Medulla oblongata (tissue), 1 donor: ENCODE data around the gene MCTS1.
"Not testable (repeated sequence)": the region's sequence is repeated elsewhere in the genome, so short reads cannot be mapped to it uniquely, and the experiment has no call there.

Experiments used
- DNase-seq: peaks from one replicate; pipeline ENCODE4 v3.0.0-alpha.2; 2015; ENCODE audit errors: extremely low spot score

Gene MCTS1, protein sequence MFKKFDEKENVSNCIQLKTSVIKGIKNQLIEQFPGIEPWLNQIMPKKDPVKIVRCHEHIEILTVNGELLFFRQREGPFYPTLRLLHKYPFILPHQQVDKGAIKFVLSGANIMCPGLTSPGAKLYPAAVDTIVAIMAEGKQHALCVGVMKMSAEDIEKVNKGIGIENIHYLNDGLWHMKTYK

DNA sequence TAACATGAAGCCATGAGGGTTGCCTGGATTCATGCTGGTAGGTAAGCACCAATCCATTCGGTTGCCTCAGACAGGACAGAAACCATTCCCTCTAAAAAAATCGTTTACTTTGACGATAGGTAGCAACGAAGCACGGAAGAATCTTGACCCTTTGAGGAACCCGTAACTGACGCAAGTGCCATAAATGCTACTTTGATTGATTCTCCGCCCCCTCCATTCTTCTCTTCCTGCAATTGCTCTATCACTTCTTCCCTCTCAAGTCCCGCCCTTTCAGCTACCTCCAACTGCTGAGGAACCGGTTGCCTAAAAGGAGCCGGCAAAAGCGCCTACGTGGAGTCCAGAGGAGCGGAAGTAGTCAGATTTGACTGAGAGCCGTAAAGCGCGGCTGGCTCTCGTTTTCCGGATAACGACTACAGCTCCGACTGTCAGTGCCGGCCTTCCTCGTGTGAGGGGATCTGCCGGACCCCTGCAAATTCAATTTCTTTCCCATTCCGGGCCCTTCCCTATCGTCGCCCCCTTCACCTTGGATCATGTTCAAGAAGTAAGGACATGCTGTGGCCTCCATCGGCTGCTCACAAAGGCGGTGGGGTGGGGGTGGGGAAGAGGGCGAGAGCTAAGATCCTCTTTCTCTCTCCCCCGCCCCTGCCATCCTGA is at the start of gene MCTS1:
TSS of gene MCTS1 (plus strand) at position 395 of the 654 bp plus-strand sequence. CDS start at position 531, 136 bp downstream.
- DNase-seq, result peak; percentile 82

DNA sequence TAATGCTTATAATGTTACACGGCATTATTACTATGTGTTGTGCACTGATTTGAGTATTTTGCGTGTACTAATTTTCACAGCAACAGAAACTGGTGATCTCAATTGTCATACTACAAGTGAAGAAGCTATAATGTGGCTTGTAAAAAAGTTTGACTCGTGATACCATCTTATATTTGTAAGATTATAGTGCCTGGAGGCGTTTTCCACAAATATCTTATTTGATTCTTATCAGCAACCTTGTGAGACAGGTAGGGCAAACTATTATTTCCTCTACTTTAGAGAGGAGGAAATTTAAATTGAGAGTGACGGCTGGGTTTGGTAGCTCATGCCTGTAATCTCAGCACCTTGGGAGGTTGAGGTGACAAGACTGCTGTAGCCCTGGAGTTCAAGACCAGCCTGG is 47.6 kb upstream of the MCTS1 start:
- DNase-seq, result no peak

DNA sequence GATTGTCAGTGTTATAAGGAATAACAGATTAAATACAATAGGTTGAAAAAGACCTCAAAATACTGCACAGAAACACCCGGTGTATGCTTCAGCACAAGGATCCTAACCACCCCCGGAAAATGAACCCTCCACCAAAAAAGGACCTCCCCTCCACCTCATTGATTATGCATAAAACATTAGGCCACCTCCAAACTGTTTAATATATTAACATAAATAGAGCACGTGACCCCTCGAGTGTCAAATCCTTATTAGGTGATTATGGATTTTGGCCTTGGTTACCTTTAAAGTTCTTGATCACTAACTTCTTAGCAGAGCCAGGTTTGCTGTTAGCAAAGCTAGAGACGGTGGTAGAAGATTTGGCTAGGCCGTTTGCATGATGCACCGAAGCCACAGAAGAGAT is 44.1 kb upstream of the MCTS1 start:
- DNase-seq, result no peak

DNA sequence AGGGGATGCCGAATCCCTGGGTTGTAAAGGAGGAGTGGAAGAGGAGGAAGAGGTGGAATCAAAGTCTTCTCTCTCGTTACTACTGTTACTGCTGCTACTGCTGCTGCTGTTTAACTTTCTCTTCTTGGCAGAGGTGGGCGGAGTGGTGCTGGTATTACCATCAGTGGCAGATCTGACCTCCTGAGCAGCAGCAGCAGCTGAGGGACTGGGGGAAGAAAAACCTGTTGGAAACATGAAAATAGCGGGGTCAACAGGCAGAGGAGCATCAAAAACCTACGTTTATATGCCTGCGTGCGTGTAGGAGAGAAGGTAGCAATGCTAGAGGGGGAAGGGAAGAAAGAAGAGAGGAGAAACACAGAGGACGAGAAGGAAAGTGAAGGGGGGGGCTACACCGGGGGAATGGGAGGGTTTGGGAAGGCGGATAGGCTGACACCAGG is 43.5 kb upstream of the MCTS1 start:
- DNase-seq, result no peak

DNA sequence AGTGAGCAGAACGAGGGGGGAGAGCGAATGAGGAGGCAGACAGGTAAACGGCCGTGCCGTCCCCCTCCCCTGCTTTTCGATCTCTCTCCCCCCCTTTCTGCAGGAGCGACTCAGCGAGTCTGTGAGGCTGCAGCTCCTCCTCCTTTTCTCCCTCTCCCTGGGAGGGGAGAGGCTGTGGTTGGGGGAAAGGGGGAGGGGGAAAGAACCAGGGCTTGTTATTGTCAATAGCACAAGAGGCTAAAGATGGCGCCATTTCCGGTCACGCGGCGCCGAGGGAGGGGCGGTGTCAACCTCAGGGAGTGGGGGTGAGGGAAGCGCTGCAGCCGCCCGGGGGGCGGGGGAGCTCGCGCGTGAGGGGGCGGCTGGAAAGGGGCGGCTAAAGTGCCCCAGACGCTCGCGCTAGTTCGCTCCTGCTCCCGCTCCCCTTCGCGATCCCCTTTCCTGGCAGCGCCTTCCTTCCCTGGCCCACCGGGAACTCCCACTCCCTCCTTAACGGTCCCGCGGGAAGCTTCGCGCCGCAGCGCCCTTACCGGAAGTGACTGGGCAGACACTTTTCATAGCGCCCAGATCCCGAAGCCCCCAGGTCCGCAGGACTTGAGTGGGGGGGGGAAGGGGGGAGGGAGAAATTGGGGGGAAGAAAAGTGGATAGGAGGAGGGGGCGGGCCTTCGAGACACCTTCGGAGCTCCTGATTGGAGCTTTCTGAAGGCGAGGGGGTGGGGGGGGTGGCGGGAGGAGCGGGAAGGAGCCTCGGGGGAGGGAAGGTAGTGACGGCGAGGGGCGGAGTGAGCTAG is 42.9 kb upstream of the MCTS1 start, which contains the start of gene CUL4B:
TSS of gene CUL4B (minus strand) at position 121 of the 792 bp plus-strand sequence. CDS start 324 bp downstream, outside the sequence.
- DNase-seq, result peak; percentile 95

DNA sequence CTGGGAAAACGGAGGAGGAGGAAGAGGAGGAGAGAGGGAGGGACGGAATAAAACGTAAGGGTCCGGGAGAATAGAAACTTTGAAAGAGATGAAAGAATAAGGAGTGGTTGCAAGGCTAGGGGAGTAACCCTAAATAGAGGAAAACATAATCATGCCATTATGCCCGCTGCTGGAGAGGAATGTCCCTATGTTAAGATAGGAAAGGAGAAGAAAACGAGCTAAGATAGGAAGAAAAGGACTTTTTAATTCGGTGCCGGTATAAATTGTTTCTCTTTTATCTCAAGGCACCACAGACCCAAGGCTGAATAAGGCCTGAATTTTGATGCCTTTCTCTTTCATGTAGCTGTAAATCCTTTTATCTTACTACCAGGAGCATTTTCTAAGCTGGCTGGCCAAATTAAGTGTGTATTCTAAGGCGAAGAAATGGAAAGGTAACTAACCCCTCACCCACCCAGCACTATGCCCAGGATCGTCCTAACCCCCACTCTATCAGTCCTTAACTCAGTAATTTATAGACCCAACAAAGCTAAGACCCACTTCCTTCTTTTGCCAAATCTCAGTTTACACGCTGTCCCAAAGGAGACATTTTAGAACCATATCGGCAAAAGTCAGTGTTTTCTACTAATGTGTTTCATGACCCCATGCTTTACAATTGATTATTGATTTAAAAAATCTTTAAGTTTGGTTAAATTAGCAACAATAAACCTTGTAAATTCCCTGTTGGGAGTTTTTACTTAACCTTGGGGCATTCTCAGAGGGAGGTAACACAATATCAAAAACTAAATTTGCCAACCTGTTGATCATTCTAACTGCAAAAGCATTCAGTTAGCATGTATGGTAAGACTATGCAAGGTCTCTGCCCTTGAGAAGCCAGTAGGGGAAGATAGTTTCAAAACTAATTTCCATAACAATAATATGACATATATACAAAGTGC is 42.0 kb upstream of the MCTS1 start:
- DNase-seq, result no peak

DNA sequence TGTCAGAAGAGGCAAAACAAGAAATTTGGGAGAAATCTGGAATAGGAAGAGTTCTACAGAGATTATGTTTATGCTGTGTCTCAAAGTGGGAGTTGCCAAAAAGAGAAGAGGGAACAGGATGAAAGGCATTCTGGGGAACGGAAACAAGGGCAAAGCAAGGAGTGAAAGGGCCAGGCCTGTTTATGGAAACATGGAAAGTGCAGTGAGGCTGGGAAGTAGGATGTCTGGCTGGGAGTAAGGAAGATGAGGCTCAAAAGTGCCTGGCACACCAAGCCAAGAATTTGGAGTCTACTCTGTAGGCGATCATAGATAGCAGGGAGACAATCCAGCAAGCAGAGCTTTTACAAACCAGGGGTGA is 41.4 kb upstream of the MCTS1 start:
- peak; percentile 2 for DNase-seq

DNA sequence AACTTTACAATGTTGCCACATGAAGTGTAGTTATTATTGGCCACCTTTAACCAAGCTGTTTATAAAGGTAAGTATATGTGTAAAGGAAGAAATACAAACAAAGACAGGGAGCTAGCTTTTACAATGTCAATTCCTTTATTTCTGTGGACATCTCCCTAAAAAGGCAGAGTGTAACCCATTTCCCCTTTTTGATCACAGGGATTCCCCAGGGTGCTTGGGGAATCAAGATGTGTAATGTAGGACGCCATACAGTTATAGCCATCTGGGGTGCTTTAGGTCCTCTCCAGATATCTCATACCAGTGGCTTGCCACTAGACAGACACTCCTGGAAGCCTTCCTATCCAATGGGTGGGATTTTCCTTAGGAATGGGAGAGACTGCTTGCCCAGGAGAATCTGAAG is 39.0 kb upstream of the MCTS1 start:
- no peak for DNase-seq

DNA sequence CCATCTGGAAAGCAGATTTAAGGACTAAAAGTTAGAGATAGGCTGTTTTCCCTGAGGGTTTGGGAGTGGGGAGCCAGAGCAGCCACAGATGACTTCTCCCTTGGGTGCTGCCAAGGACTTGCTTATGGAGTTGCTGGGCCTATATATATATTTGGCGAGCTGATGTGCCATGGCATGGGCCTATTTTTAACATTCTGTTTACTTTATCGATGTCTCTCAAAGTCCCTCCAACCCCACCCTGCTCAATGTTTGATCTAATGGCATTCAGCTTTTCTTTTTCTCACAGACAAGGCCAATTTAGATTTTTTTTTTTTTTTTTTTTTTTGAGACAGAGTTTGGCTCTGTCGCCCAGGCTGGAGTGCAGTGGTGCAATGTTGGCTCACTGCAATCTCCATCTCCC is 37.1 kb upstream of the MCTS1 start:
- DNase-seq, result no peak

DNA sequence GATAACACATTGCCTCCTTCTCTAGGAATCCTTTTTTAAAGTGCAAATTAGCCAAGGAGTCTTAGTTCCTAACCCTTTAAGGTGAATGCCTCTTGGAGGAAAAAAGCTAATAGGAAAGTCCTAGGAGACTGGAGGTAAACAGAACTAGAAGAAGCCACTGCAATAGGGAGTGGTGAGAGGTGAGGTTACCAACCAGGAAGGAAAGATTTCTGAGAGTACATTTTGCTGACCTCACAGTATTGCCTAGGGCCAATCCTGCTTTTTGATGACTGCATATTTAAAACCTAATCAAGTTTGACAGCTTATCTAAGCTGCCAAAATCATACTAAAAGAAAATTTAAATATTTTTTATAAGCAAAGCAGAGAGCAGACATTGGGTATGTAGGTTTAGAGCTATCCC is 35.9 kb upstream of the MCTS1 start:
- DNase-seq, result no peak

DNA sequence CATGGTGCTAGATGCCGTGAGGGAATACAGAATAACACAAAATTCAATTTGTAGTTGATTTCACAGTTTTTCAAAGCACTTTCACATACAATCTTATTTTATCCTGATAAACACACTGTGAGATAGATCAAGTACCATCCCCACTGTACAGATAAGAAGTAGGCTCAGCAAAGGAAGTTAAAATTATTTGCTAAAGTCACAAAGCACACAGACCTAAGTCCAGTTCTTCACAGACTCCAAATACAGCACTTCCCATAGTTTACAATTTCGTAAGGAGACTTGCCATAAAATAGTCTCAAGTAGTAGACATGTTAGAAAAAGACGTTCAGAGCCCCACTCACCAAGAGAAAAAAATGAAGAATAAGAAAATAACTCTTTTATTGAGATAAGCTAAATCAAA is 35.3 kb upstream of the MCTS1 start:
- no peak for DNase-seq

DNA sequence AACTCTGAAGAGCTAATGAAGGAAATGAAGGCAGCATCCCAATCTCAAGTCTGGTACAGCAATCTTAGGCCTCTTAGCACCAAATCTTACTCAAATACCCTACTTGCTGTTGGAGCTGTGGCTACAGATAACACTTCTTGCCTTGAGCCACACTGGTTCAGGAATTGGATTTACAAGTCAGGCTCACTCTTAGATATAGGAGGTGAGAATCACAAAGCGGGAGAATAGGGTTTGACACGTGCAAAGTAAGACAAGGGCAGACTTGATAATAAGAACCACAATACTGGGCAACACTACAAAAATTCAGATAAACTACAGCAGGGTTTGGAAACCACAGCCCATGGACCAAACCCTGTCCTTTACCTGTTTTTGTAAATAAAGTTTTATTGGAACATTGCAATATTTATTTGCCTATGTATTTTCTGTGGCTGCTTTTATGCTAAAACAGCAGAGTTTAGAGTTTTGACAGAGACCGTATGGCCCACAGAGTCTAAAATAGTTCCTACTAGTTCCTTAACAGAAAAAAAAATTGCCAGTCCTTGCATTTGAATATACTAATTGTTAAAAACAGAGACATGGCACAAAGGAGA is 33.8 kb upstream of the MCTS1 start:
- DNase-seq, result no peak

DNA sequence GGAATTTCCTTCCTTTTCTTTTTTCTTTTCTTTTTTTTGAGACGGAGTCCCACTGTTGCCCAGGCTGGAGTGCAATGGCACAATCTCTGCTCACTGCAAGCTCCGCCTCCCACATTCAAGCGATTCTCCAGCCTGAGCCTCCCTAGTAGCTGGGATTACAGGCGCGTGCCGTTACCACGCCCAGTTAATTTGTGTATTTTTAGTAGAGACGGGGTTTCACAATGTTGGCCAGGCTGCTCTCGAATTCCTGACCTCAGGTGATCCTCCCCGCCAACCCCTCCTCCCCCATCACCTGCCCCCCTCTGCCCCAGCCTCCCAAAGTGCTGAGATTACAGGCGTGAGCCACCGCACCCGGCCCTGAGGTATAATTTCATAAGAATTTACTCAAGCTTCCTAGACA is 30.1 kb upstream of the MCTS1 start:
- not testable (repeated sequence) for DNase-seq

DNA sequence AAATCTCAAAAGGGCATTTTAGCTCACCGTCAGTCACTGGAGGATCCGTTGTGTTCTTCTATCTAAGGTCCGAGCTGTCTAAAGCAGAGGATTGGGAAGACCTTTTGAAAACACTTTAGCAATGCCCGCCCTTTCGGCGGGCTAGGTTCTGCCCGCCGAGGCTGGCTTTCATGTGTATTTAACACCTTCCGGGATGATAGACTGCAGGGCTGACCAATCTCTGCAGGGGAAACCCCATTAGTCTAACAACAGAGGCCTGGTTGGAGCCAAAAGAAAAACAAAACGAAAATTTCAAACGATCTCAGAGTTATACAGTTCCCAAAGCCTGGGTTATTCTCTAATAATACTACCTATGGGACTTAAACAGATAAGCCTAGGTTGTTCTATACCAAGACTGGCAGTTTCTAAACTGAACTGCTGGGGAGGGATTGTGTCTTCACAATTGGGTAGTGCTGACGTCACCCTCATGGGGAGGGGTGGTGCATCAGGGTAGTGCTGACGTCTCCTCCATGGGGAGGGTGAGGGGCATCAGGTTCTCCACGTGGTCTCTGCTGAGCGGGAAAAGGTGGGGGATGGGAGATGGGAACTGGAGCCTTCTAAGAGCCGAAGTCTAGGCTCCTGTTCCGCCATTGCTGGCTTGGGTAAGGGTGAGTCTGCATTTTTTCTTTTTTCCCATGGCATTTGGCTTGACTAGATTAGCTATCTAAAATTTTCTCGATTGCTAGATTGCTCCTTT is 28.4 kb upstream of the MCTS1 start:
- no peak for DNase-seq

DNA sequence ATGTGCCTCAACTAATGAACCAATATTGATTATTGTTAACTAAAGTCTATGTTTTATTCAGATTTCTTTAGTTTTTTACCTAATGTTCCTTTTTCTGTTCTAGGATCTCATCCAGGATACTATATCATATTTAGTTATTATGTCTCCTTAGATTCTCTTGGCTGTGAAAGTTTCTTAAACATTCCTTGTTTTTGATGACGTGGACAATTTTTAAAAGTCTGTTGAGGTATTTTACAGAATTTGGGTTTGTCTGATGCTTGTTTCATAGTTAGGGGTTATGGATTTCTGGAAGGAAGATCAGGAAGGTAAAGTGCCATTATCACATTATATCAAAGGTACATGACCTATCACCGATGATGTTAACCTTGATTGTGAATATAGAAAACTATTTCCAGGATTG is 18.2 kb upstream of the MCTS1 start:
- no peak for DNase-seq

DNA sequence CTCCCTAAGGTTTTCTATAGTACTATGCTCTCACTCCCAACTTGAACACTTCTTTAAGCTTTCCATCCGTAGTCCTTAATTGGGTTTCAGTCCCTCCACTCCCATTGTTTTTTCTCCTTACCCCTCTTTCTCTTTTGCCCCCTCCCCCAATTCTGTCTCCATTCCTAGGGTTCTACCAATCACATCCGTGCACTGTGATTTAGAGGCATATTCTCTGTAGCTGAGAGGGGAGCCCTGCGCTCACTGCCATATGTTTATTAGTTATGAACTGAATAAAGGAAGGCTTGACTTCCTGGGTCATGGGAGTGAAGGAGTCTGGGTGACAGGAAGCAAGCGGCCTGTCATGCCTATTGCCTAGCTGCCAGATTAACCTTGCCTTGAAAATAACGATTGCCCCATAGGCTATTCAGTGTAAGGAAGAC is 471 bp downstream of the MCTS1 start:
- peak; percentile 4 for DNase-seq

DNA sequence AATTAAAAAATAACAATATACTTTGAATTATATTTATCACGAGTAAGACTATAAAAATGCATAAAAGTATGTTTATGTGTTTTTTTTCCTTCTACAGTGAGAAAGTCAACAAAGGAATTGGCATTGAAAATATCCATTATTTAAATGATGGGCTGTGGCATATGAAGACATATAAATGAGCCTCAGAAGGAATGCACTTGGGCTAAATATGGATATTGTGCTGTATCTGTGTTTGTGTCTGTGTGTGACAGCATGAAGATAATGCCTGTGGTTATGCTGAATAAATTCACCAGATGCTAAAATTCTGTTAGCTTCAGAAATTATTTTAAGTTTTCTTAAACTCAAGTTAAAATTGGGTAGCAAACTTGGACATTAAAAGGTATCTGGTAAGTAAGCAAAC is 8.2 kb downstream of the MCTS1 start:
- no peak for DNase-seq

DNA sequence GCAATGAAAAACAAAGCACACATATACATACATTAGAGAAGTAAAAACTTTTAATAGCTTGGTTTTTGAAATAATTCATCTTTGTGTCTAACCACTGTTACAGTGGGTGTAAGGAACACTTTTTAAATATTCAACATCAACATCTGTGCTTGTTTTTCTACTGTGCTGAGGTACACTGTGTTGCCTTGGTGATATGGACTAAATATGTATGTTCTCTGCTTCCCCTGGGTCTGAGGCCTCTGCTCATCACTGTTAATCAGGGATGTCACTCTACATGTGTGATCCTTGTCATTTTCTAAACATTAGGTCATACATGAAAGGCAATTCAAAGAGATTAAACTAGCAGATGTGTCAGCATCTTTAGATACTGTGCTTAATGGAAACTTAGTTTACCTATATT is 10.9 kb downstream of the MCTS1 start:
- no peak for DNase-seq

DNA sequence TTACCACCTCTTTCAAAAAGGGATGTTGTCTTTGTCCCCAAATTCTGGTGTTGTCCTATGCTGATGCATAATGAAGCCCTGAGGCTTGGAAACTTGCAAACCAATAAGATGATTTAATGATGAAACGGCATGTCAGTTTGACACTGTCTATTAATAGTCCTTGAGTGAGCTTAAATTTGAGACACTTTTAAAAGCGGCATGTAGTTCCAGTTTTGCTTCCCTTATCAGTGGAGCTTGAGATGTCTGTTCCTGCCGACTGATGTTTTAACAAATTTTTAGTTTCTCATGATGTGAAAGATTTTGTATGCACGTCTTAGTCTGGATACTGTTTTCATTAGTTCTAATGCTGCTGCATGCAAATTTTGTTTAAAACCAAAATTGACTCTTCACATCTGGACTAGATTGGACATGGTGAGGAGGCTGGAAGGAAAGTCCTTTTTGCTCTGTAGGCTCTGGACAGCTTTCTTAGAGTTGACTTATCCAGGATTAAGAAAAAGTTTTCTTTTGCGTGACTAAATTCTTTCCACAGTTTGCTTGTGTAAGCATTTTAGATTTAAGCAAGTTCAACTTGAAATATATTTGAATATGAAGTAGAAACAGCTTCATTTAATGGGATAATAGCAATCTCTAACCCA is 14.2 kb downstream of the MCTS1 start:
- DNase-seq, result no peak

DNA sequence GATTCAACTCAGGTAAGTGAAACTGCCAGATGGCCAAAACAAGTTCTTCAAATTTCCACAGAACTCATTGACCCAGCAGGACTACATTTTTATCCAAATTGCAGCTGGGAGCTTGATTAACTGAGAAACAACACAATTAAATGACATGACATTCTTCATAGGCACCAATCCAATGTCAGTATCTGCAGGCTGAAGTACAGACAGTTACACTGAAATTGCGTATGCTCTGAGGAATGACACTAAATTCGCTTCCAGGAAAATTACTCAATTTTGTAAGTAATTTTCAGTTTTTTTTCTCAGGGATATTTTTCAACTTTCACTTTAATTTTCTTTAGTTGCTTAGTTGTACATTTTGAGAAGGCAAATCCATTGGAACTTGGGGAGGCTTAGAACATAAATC is 21.5 kb downstream of the MCTS1 start:
- no peak for DNase-seq
